ENCODE results near the gene NUP160.
A peak's percentile ranks its signal among the peaks of the same experiment; 100 is the strongest.

NUP160 gene

GRCh38 chr11:47843361-47844055 lies 4.6 kb downstream of the NUP160 start:
- Histone ChIP-seq H3K27me3 (ENCODE audit: insufficient read depth, poor library complexity, severe bottlenecking) (no peaks in the 10 kb centered on the region), H3K27ac (replicated peaks) (no peak overlapping the region; the same call in 1 of the 2 replicates), H3K4me3 (replicated peaks; ENCODE audit: insufficient read depth, low read length) (no peak overlapping the region)
- no peak for TF ChIP-seq POLR2AphosphoS5 (IDR thresholded peaks at IDR 0.05; ENCODE audit: low read depth)
- TF ChIP-seq SPI1 (IDR thresholded peaks at IDR 0.05; ENCODE audit: borderline replicate concordance, low read depth), result no peak
- TF ChIP-seq REST (IDR thresholded peaks at IDR 0.05; ENCODE audit: insufficient replicate concordance, low read depth), result no peak
- no peak for TF ChIP-seq GABPA (IDR thresholded peaks at IDR 0.05; ENCODE audit: low read depth)
- TF ChIP-seq CTCF (IDR thresholded peaks at IDR 0.05; ENCODE audit: insufficient read depth, low read length), result no peak
- peak in 1 of 2 experiments; percentile 25 for DNase-seq (ENCODE audit: low read depth in 1 of 2, low spot score in 1 of 2)

GRCh38 chr11:47842749-47843148 lies 5.4 kb downstream of the NUP160 start:
- TF ChIP-seq SPI1 (IDR thresholded peaks at IDR 0.05; ENCODE audit: borderline replicate concordance, low read depth) (no peak), POLR2AphosphoS5 (IDR thresholded peaks at IDR 0.05; ENCODE audit: low read depth) (no peak), REST (IDR thresholded peaks at IDR 0.05; ENCODE audit: insufficient replicate concordance, low read depth) (no peak), CTCF (IDR thresholded peaks at IDR 0.05; ENCODE audit: insufficient read depth, low read length) (no peak), GABPA (IDR thresholded peaks at IDR 0.05; ENCODE audit: low read depth) (no peak)
- no peak overlapping the region for H3K4me3 ChIP-seq (replicated peaks; ENCODE audit: insufficient read depth, low read length)
- DNase-seq (ENCODE audit: low read depth in 1 of 2, low spot score in 1 of 2), result no peak
- no peak overlapping the region for H3K27ac ChIP-seq (replicated peaks)
- H3K27me3 ChIP-seq (ENCODE audit: insufficient read depth, poor library complexity, severe bottlenecking), result no peaks in the 10 kb centered on the region

GRCh38 chr11:47837929-47838328 lies 10.2 kb downstream of the NUP160 start:
- H3K4me3 ChIP-seq (replicated peaks; ENCODE audit: insufficient read depth, low read length), result no peak overlapping the region
- TF ChIP-seq REST (IDR thresholded peaks at IDR 0.05; ENCODE audit: insufficient replicate concordance, low read depth) (no peak), SPI1 (IDR thresholded peaks at IDR 0.05; ENCODE audit: borderline replicate concordance, low read depth) (no peak), POLR2AphosphoS5 (IDR thresholded peaks at IDR 0.05; ENCODE audit: low read depth) (no peak), GABPA (IDR thresholded peaks at IDR 0.05; ENCODE audit: low read depth) (no peak), CTCF (IDR thresholded peaks at IDR 0.05; ENCODE audit: insufficient read depth, low read length) (no peak)
- H3K27me3 ChIP-seq (ENCODE audit: insufficient read depth, poor library complexity, severe bottlenecking), result no peaks in the 10 kb centered on the region
- H3K27ac ChIP-seq (replicated peaks), result no peak overlapping the region
- no peak for DNase-seq (ENCODE audit: low read depth in 1 of 2, low spot score in 1 of 2)

Measured in HL-60 (cell line).